Daoy (cell line): ENCODE data around the gene PIK3R3. TPM values are rescaled to one million over a fixed set of nuclear protein-coding genes. Genes with fewer than 3 reads are reported as not detected.

Source experiments
- DNase-seq: peaks from one replicate; pipeline ENCODE4 v3.0.0-alpha.2; 2015; ENCODE audit warnings: low read depth
- total RNA-seq: library from RNA; depleted of rRNA; stranded (reverse); fragments of >200 nt; shearing (Covaris generic); gene quantifications from 2 replicates; pipeline ENCODE4 v1.2.3, GENCODE V29; 2014; rRNA removed

PIK3R3 gene
- 17.7 and 30.2 TPM in 2 replicates for total RNA-seq

GRCh38 chr1:46132529-46133180 is at the start of gene PIK3R3:
PIK3R3 (minus strand) TSS chr1:46132629; CDS start chr1:46131952, 677 bp downstream.
- peak; percentile 100 for DNase-seq

DNA sequence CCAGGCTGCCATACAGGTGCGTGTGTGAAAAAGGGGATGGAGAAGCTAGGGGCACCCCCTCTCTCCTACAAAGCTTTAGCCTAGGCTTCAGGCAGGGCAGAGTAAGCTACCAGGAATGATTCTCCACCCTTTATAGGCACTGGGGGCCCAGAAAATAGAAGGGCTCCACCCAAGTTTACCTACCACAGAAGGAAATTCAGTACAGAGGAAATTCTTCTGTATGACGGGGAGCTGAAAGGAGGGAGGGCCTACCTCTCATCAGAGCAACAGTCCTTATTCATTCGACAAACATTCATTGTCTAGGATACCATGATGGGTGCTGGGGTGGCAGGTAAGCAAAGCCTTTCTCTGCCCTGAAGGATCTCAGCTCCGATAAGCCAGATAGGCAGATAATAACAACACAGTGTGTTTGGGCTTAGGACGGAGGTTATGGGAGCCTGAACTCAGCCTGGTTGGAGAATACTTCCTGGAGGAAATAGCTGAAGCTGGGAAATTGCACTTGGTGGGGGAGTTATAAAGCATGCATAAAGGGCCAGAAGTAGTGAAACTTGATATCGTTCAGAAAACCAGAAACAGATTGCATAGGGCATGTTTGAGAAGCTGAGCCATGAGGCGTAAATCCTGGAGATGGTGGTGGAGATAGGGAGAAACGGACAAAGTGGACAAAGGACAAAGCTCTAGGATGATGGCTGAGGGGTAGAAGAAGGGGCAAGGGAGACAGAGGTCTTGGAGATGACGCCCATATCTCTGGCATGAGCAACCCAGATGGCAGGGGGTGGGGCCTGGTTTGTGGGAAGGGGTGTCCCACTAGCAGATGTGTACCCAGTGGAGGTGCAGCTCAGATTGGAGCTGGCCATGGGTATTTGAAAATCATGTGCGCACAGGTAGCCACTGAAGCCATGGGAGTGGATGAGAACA is 49.2 kb upstream of the PIK3R3 start:
- peak; percentile 77 for DNase-seq

DNA sequence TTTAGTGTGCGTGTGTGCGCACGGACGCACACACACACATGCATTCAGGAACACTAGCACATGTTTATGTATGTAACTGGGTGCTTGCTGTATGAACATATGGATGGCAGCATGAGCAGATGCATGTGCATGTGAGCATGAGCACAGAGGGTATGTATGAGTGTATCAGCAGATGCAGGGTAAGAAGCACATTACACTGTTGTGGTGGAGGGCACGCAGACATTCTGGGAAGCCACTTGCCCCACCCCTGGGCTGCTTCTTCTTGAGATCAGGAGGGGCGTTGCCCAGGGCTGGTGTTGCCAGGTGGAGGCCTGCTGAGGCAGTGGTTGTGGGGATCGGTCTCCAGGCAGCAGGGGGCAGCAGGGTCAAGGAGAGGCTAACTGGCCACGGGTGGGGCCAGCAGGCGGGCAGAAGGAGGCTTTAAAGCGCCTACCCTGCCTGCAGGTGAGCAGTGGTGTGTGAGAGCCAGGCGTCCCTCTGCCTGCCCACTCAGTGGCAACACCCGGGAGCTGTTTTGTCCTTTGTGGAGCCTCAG is 47.7 kb upstream of the PIK3R3 start:
- DNase-seq: peak; percentile 36

- DNase-seq: peak; percentile 91
Observed at GRCh38 chr1:46179138-46180081, 47.0 kb upstream of the PIK3R3 start.

- DNase-seq: no peak
Observed at GRCh38 chr1:46176211-46176865, 43.9 kb upstream of the PIK3R3 start, which contains the start of gene P3R3URF. P3R3URF (minus strand) TSS chr1:46176488; CDS start chr1:46176471, 17 bp downstream.

DNA sequence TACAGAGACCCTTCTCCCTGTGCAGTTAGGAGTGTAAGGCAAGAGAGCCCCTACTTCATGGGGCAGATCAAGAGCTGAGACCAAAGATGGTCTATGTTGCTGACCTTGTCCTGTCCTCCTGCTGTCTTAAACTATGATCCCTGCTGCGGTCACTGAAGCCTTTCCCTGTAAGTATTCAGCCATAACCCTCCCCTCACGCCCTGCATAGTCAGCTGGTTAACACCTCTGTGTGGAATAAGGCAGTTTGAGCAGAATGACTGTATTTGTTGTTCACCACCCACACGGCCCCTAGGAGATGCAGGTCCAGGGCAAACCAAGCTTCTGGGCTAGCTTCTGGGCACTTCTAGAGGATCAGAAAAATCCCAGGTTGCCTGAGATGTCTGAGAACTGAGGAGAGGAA is 42.8 kb upstream of the PIK3R3 start:
- no peak for DNase-seq

GRCh38 chr1:46174448-46175231 is 42.2 kb upstream of the PIK3R3 start, which contains the start of gene TSPAN1:
TSPAN1 (plus strand) TSS chr1:46175087; CDS start chr1:46181108, 6,021 bp downstream.
- DNase-seq: no peak

DNA sequence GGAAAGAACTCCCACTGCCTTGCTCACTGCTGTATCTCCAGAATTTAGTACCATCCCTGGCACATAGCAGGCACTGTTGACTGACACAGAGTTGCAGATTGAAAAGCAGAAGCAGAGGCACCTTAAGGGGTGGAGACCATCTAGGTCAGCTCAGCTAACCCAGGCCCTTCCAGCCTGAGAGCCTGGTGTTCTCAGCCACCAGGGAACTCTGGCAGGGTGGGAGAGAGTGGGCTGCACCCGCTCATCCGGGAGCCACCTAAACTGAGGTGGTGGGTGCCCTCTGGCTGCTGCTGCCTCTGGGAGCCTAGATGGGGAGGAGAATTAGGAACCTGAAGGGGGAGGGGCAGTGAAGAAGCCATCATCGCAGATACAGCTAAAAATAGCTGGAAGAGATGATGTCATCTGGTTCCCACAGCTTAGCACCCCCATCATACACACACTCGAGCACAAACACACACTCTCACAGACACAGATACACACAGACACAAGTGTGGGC is 41.0 kb upstream of the PIK3R3 start:
- no peak for DNase-seq

DNA sequence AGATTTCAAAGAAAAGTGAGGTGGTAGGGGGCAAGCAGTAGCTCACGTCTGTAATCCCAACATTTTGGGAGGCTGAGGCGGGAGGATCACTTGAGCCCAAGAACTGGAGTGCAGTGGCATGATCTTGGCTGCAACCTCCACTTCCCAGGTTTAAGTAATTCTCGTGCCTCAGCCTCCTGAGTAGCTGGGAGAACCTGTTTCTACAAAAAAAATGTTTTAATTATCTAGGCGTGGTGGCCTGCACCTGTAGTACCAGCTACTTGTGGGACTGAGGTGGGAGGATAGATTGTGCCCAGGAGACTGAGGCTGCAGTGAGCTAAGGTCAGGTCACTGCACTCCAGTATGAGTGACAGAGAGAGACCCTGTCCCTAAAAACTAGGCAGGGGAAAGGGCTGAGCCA is 39.9 kb upstream of the PIK3R3 start:
- no peak for DNase-seq

GRCh38 chr1:46171871-46172270 is 39.4 kb upstream of the PIK3R3 start:
- no peak for DNase-seq

GRCh38 chr1:46171351-46171750 is 38.9 kb upstream of the PIK3R3 start:
- peak; percentile 49 for DNase-seq

DNA sequence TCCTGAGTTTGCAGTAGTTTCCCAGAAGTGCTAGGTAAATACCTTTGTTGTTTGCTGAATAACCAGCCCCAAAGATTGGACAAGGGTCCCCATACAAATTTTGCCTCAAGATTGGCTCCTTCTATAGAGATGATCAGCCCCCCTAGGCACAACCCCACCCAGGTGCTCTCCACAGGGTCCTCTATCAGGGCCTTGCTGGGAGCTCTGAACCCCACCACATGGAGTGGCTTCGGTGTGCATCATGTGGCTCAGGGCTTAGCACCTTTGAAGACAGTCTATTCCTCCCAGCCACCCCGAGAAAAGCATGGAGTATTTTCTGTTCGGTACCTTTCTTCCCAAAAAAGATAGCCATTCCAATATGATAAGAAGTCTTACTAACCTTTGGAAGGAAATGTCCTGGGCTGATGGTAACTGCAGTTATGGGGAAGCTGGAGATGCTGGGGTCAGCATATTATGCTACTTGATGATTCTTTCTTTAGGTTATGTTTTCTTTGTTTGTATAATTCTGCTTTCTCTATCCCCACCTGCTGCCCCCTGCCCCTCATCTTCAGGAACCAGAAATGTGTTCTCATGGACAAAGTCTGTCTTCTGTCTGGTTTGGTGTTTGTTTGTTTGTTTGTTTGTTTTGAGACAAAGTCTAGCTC is 37.5 kb upstream of the PIK3R3 start:
- no peak for DNase-seq

- no peak for DNase-seq
Observed at GRCh38 chr1:46168477-46168876, 36.0 kb upstream of the PIK3R3 start.

GRCh38 chr1:46166521-46167462 is 34.4 kb upstream of the PIK3R3 start:
- DNase-seq: no peak

DNA sequence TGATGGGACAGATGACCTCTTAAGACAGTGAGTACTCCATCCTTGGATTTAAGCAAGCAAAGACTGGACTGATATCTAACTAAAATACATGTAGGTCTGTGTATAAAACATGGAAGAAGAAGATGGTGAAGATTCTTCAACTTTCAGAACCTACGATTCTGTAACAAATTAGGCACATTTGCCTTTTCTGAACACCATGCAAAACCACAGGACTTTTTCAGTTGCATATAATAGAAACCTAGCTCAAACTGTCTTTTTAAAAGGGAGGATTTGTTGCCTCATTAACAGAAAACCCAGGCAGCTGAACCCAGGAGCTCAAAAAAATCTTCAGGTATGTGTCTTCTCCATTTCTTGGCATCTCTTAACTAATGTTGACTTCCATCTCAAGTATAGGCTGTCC is 27.8 kb upstream of the PIK3R3 start:
- DNase-seq: no peak

DNA sequence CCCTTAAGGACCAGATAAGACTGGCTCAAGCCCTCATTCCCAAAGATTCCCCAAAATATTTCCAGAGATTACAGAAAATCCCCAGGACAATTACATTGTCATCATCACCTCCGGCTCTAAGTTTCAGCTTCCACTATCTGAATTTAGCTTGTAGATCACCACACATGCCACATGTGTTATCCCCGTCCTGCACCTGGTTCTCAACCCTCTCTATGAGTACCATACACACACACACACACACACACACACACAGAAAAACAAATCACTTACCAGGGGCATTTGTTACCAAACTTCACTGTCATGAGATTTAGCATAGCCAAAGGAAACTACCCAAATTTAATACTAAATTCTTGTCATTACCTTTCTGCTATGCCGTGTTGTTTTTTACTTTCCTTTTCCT is 27.1 kb upstream of the PIK3R3 start:
- DNase-seq: no peak

GRCh38 chr1:46158312-46159281 is 26.2 kb upstream of the PIK3R3 start:
- no peak for DNase-seq
